SU-DHL-6 (cell line): ENCODE results near the gene CCDC32.

Experiments
- EZH2phosphoT487 ChIP-seq: fragments of 200-600 bp; sonication (generic), shearing (Covaris generic); conservative IDR thresholded peaks from 2 replicates; pipeline ENCODE4 v1.6.1; 2018; ENCODE audit warnings: mild to moderate bottlenecking, antibody characterized with exemption, low read length, moderate library complexity, mixed read lengths
- TF ChIP-seq, protein P1 (sequence below): fragments of 200-600 bp; sonication (generic); IDR thresholded peaks from one replicate; pipeline ENCODE4 v1.5.1; 2017; ENCODE audit warnings: antibody characterized with exemption, mild to moderate bottlenecking, low read length, moderate library complexity; ENCODE audit not compliant: insufficient read depth, poor library complexity, severe bottlenecking

DNA sequence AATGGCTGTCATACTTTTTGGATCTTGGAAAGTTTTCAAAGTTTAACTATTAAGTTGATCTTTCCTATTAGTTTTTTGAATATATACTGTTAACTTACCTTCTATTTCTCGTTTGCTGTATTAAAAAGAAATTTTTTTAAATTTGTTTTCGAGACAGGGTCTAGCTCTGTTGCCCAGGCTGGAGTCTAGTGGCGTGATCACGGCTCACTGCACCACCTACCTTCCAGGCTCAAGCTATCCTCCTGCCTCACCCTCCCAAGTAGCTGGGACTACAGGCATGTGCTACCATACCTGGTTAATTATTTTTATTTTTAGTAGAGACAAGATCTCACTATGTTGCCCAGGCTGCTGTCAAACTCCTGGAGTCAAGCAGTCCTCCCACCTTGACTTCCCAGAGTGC is 33.8 kb upstream of the CCDC32 start:
- TF ChIP-seq, protein P1, sequence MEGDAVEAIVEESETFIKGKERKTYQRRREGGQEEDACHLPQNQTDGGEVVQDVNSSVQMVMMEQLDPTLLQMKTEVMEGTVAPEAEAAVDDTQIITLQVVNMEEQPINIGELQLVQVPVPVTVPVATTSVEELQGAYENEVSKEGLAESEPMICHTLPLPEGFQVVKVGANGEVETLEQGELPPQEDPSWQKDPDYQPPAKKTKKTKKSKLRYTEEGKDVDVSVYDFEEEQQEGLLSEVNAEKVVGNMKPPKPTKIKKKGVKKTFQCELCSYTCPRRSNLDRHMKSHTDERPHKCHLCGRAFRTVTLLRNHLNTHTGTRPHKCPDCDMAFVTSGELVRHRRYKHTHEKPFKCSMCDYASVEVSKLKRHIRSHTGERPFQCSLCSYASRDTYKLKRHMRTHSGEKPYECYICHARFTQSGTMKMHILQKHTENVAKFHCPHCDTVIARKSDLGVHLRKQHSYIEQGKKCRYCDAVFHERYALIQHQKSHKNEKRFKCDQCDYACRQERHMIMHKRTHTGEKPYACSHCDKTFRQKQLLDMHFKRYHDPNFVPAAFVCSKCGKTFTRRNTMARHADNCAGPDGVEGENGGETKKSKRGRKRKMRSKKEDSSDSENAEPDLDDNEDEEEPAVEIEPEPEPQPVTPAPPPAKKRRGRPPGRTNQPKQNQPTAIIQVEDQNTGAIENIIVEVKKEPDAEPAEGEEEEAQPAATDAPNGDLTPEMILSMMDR: no peak
- no peak for TF ChIP-seq EZH2phosphoT487
